ENCODE data around the gene FA2H. TPM values are rescaled to one million over a fixed set of nuclear protein-coding genes. Genes with fewer than 3 reads are reported as not detected.
"Not testable (repeated sequence)": the region's sequence is repeated elsewhere in the genome, so short reads cannot be mapped to it uniquely, and the experiment has no call there.

The FA2H gene
- total RNA-seq, 2 experiments from 2014 or later = not detected

DNA sequence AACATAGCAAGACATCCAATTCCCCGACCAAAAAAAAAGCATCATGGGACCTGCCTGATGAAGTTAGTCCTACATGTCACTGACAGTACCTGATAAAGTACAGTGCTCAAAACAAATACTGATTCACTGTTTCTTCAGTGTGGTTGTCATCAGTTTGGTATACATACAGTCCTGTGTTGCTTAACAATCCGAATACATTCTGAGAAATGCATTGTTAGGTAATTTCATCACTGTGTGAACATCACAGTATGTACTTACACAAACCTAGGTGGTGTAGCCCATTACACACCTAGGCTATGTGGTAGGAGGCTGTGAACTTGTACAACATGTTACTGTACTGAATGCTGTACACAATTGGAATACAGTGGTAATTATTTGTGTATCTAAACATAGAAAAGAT lies 19.0 kb upstream of the FA2H start:
- Mint-ChIP-seq H3K4me1 (ENCODE audit: low read depth) (no peaks in the 10 kb centered on the region), H3K9me3 (no peaks in the 10 kb centered on the region), H3K36me3 (ENCODE audit: low read depth) (no peaks in the 10 kb centered on the region), H3K27me3 (peaks cover 14% of the 10 kb centered on the region), H3K27ac (no peak overlapping the region), H3K4me3 (no peak overlapping the region)
- no peak for ATAC-seq
- TF ChIP-seq, protein P1, sequence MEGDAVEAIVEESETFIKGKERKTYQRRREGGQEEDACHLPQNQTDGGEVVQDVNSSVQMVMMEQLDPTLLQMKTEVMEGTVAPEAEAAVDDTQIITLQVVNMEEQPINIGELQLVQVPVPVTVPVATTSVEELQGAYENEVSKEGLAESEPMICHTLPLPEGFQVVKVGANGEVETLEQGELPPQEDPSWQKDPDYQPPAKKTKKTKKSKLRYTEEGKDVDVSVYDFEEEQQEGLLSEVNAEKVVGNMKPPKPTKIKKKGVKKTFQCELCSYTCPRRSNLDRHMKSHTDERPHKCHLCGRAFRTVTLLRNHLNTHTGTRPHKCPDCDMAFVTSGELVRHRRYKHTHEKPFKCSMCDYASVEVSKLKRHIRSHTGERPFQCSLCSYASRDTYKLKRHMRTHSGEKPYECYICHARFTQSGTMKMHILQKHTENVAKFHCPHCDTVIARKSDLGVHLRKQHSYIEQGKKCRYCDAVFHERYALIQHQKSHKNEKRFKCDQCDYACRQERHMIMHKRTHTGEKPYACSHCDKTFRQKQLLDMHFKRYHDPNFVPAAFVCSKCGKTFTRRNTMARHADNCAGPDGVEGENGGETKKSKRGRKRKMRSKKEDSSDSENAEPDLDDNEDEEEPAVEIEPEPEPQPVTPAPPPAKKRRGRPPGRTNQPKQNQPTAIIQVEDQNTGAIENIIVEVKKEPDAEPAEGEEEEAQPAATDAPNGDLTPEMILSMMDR (IDR thresholded peaks at IDR 0.05) = no peak
- POLR2A ChIA-PET = no interaction called here
- CTCF ChIA-PET = no interaction called here
- intact Hi-C loops (cut with micrococcal nuclease) = no loop called here
- no peak for DNase-seq

DNA sequence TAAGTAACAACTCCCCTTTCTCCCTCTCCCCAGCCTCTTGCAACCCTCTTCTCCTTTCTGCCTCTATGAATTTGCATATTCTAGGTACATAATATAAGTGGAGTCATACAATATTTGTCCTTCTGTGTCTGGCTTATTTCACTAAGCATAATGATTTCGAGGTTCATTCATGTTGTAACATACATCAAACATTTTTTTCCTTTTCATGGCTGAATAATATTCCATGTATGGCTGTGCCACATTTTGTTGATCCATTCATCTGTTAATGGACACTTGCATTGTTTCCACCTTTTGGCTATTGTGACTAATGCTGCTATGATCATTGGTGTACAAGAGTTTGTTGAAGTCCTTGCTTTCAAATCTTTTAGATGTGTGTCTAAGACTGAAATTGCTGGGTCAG lies 17.6 kb upstream of the FA2H start:
- Mint-ChIP-seq H3K9me3 (no peaks in the 10 kb centered on the region), H3K36me3 (ENCODE audit: low read depth) (no peaks in the 10 kb centered on the region), H3K4me3 (no peak overlapping the region), H3K27me3 (peaks cover 14% of the 10 kb centered on the region), H3K27ac (no peak overlapping the region), H3K4me1 (ENCODE audit: low read depth) (no peaks in the 10 kb centered on the region)
- intact Hi-C loops (cut with micrococcal nuclease) = no loop called here
- ChIA-PET CTCF (no interaction called here), POLR2A (no interaction called here)
- no peak for ATAC-seq
- DNase-seq = no peak
- TF ChIP-seq, protein P1 (IDR thresholded peaks at IDR 0.05) = no peak

- DNase-seq; ATAC-seq; H3K9me3 Mint-ChIP-seq; H3K27ac Mint-ChIP-seq; H3K4me3 Mint-ChIP-seq; H3K4me1 Mint-ChIP-seq (ENCODE audit: low read depth); H3K36me3 Mint-ChIP-seq (ENCODE audit: low read depth); CTCF ChIA-PET; intact Hi-C loops (cut with micrococcal nuclease); POLR2A ChIA-PET: not testable (repeated sequence)
- H3K27me3 Mint-ChIP-seq = peaks cover 14% of the 10 kb centered on the region
These were observed 17.1 kb upstream of the FA2H start for GRCh38 chr16:74791749-74792148.

DNA sequence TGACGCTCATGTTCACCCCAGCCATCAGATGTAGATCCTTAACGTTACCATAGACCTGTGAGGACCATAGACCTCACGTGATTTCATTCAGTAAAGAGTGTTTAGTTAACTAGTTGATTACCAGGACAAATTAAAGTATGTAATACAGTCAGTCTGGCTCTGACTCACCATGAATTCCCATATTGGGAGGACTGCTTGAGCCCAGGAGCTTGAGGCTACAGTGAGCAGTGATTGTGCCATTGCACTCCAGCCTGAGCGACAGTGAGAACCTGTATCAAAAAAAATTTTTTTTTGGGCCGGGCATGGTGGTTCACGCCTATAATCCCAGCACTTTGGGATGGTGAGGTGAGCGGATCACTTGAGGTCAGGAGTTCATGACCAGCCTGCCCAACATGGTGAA lies 13.5 kb upstream of the FA2H start:
- H3K4me1 Mint-ChIP-seq (ENCODE audit: low read depth) = no peaks in the 10 kb centered on the region
- H3K27ac Mint-ChIP-seq = no peak overlapping the region
- DNase-seq (no peak), ATAC-seq (no peak)
- H3K9me3 Mint-ChIP-seq = no peaks in the 10 kb centered on the region
- ChIA-PET POLR2A (no interaction called here), CTCF (no interaction called here)
- intact Hi-C loops (cut with micrococcal nuclease) = no loop called here
- H3K4me3 Mint-ChIP-seq = no peak overlapping the region
- H3K27me3 Mint-ChIP-seq = no peaks in the 10 kb centered on the region
- H3K36me3 Mint-ChIP-seq (ENCODE audit: low read depth) = no peaks in the 10 kb centered on the region
- TF ChIP-seq, protein P1 (IDR thresholded peaks at IDR 0.05) = no peak

DNA sequence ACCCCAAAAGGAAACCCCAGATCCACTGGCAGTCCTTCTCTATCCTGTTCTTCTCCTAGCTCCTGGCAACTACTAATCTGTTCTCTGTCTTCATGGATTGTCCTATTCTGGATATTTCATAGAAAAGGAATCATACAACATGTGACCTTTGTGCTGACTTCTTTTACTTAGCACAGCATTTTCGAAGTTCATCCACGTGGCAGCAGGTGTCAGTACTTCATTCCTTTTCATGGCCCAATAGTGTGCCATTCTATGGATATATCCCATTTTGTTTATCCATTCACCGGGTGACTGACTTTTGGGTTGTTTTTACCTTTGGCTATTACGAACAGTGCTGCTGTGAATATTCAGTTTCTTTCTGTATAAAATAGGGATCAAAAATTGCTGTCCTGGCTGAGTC lies 10.4 kb upstream of the FA2H start:
- Mint-ChIP-seq H3K27ac (no peak overlapping the region), H3K4me1 (ENCODE audit: low read depth) (no peaks in the 10 kb centered on the region), H3K9me3 (no peaks in the 10 kb centered on the region), H3K36me3 (ENCODE audit: low read depth) (no peaks in the 10 kb centered on the region), H3K4me3 (no peak overlapping the region), H3K27me3 (no peaks in the 10 kb centered on the region)
- no peak for DNase-seq
- no peak for ATAC-seq
- ChIA-PET CTCF (interaction anchor here (1.1 kb wide), 1 partner anchor 10 kb away, joined by 3 read pairs; no protein-coding TSS in a partner anchor), POLR2A (no interaction called here)
- TF ChIP-seq, protein P1 (IDR thresholded peaks at IDR 0.05) = no peak
- intact Hi-C loops (cut with micrococcal nuclease) = no loop called here

GRCh38 chr16:74778646-74779045 lies 4.0 kb upstream of the FA2H start:
- intact Hi-C loops (cut with micrococcal nuclease) = no loop called here
- Mint-ChIP-seq H3K27ac (no peak overlapping the region), H3K27me3 (peaks cover 20% of the 10 kb centered on the region), H3K36me3 (ENCODE audit: low read depth) (no peaks in the 10 kb centered on the region), H3K9me3 (no peaks in the 10 kb centered on the region), H3K4me3 (no peak overlapping the region), H3K4me1 (ENCODE audit: low read depth) (peaks cover 6% of the 10 kb centered on the region)
- ChIA-PET CTCF (no interaction called here), POLR2A (no interaction called here)
- TF ChIP-seq, protein P1 (IDR thresholded peaks at IDR 0.05) = no peak
- ATAC-seq (no peak), DNase-seq (no peak)

Measured in activated CD8-positive, alpha-beta T cell treated with anti-CD3 and anti-CD28 coated beads for 36 hours (primary cell).